IPS-15b (cell line): ENCODE data around the gene SUFU.
A peak's percentile ranks its signal among the peaks of the same experiment; 100 is the strongest.

Experiments
- H3K27me3 ChIP-seq: one replicate; pipeline ENCODE4 v1.6.1; 2013; ENCODE audit warnings: low read length; ENCODE audit not compliant: control insufficient read depth, insufficient read depth
- H3K36me3 ChIP-seq: one replicate; pipeline ENCODE4 v1.6.1; 2013; ENCODE audit warnings: low read length; ENCODE audit not compliant: control insufficient read depth, insufficient read depth
- H3K4me1 ChIP-seq: one replicate; pipeline ENCODE4 v1.6.1; 2013; ENCODE audit warnings: mild to moderate bottlenecking, low read length; ENCODE audit not compliant: control insufficient read depth, insufficient read depth
- H3K4me3 ChIP-seq: one replicate; pipeline ENCODE4 v1.5.1; 2013; ENCODE audit warnings: low read depth, low read length
- H3K9ac ChIP-seq: one replicate; pipeline ENCODE4 v1.6.1; 2013; ENCODE audit warnings: low read depth, mild to moderate bottlenecking, low read length
- H3K9me3 ChIP-seq: one replicate; pipeline ENCODE4 v1.6.1; 2013; ENCODE audit warnings: mild to moderate bottlenecking, low read length; ENCODE audit not compliant: control insufficient read depth, insufficient read depth

Gene SUFU

GRCh38 chr10:102641402-102641801 lies 137.6 kb downstream of the SUFU start:
- Histone ChIP-seq H3K9ac (no peak overlapping the region), H3K27me3 (no peaks in the 10 kb centered on the region), H3K36me3 (peaks cover 2% of the 10 kb centered on the region), H3K4me3 (peak overlapping the region; percentile 26), H3K9me3 (no peaks in the 10 kb centered on the region), H3K4me1 (peaks cover under 1% of the 10 kb centered on the region)

GRCh38 chr10:102641880-102642735 lies 138.3 kb downstream of the SUFU start:
- Histone ChIP-seq H3K36me3 (peaks cover 2% of the 10 kb centered on the region), H3K27me3 (no peaks in the 10 kb centered on the region), H3K4me3 (peak overlapping the region; percentile 26), H3K9me3 (no peaks in the 10 kb centered on the region), H3K9ac (peak overlapping the region; percentile 37), H3K4me1 (peaks cover 3% of the 10 kb centered on the region)

- Histone ChIP-seq H3K4me1 (peaks cover 5% of the 10 kb centered on the region), H3K9me3 (no peaks in the 10 kb centered on the region), H3K4me3 (peak overlapping the region; percentile 26), H3K36me3 (peaks cover 2% of the 10 kb centered on the region), H3K9ac (peak overlapping the region; percentile 9), H3K27me3 (no peaks in the 10 kb centered on the region)
Observed at GRCh38 chr10:102642736-102643335, 139.1 kb downstream of the SUFU start.

GRCh38 chr10:102643336-102644065 lies 139.7 kb downstream of the SUFU start:
- Histone ChIP-seq H3K9me3 (no peaks in the 10 kb centered on the region), H3K9ac (peak overlapping the region; percentile 9), H3K36me3 (peaks cover 5% of the 10 kb centered on the region), H3K4me1 (peaks cover 5% of the 10 kb centered on the region), H3K27me3 (no peaks in the 10 kb centered on the region), H3K4me3 (peak overlapping the region; percentile 53)

- peak within 1 kb of the TSS; percentile 65 for H3K9ac ChIP-seq
- H3K36me3 ChIP-seq, result peaks cover 5% of the 10 kb centered on the region
Observed at GRCh38 chr10:102644066-102644645, 140.4 kb downstream of the SUFU start, which contains the start of gene TRIM8. TRIM8 (plus strand) TSS chr10:102644479; CDS start chr10:102644618, 139 bp downstream.

GRCh38 chr10:102644646-102645387 lies 141.0 kb downstream of the SUFU start:
- Histone ChIP-seq H3K9me3 (no peaks in the 10 kb centered on the region), H3K36me3 (peaks cover 5% of the 10 kb centered on the region), H3K9ac (peak overlapping the region; percentile 65)

More at GRCh38 chr10:102644066-102644645, 140.4 kb downstream of the SUFU start, which contains the start of gene TRIM8:
- Histone ChIP-seq H3K27me3 (no peaks in the 10 kb centered on the region), H3K4me1 (peaks cover 7% of the 10 kb centered on the region), H3K9me3 (no peaks in the 10 kb centered on the region), H3K4me3 (peak within 1 kb of the TSS; percentile 87)

GRCh38 chr10:102645388-102645740 lies 141.6 kb downstream of the SUFU start:
- Histone ChIP-seq H3K9ac (peak overlapping the region; percentile 81), H3K36me3 (peaks cover 5% of the 10 kb centered on the region), H3K9me3 (no peaks in the 10 kb centered on the region), H3K27me3 (no peaks in the 10 kb centered on the region), H3K4me3 (peak overlapping the region; percentile 87), H3K4me1 (peaks cover 8% of the 10 kb centered on the region)

More at GRCh38 chr10:102644646-102645387, 141.0 kb downstream of the SUFU start:
- peak overlapping the region; percentile 87 for H3K4me3 ChIP-seq
- H3K4me1 ChIP-seq, result peaks cover 7% of the 10 kb centered on the region
- H3K27me3 ChIP-seq, result no peaks in the 10 kb centered on the region

GRCh38 chr10:102645741-102646609 lies 142.2 kb downstream of the SUFU start:
- Histone ChIP-seq H3K4me1 (peaks cover 8% of the 10 kb centered on the region), H3K4me3 (peak overlapping the region; percentile 87), H3K36me3 (peaks cover 5% of the 10 kb centered on the region), H3K27me3 (no peaks in the 10 kb centered on the region), H3K9ac (peak overlapping the region; percentile 81), H3K9me3 (no peaks in the 10 kb centered on the region)

GRCh38 chr10:102646610-102647442 lies 143.1 kb downstream of the SUFU start:
- H3K36me3 ChIP-seq, result peaks cover 5% of the 10 kb centered on the region
- peaks cover 8% of the 10 kb centered on the region for H3K4me1 ChIP-seq
- peak overlapping the region; percentile 81 for H3K9ac ChIP-seq
- H3K9me3 ChIP-seq, result no peaks in the 10 kb centered on the region
- no peaks in the 10 kb centered on the region for H3K27me3 ChIP-seq
- H3K4me3 ChIP-seq, result peak overlapping the region; percentile 87
